HepG2 (cell line): Measurements from ENCODE around the gene LUC7L. TPM values are rescaled to one million over a fixed set of nuclear protein-coding genes. Genes with fewer than 3 reads are reported as not detected.

Experiments
- ATM ChIP-seq: fragments of 450-650 bp; IDR thresholded peaks from 2 replicates; pipeline ENCODE4 v1.7.1; 2017; ENCODE audit warnings: mild to moderate bottlenecking, borderline replicate concordance
- IKZF4 ChIP-seq: sonication (generic); formaldehyde crosslinking; IDR thresholded peaks from 2 replicates; pipeline ENCODE4 v1.5.1; 2020; ENCODE audit warnings: borderline replicate concordance, mild to moderate bottlenecking, low read depth, missing genetic modification reagents; ENCODE audit errors: not compliant biosample characterization
- MXD4 ChIP-seq: IDR thresholded peaks from 2 replicates; pipeline ENCODE4 v1.6.1; 2016; ENCODE audit warnings: mild to moderate bottlenecking, missing biosample characterization, missing genetic modification reagents
- PCBP2 ChIP-seq: fragments of 200-400 bp; formaldehyde crosslinking; optimal IDR thresholded peaks from 2 replicates; pipeline ENCODE3; 2018; ENCODE audit warnings: low read length, low read depth; ENCODE audit not compliant: poor library complexity, severe bottlenecking
- RNF219 ChIP-seq: sonication (generic); formaldehyde crosslinking; IDR thresholded peaks from 2 replicates; pipeline ENCODE4 v1.5.0; 2020; ENCODE audit warnings: mild to moderate bottlenecking, missing genetic modification reagents
- RXRA ChIP-seq: sonication (generic); formaldehyde crosslinking; IDR thresholded peaks from 2 replicates; pipeline ENCODE4 v1.5.1; 2020; ENCODE audit warnings: missing genetic modification reagents
- ZBTB21 ChIP-seq: sonication (generic); formaldehyde crosslinking; IDR thresholded peaks from 2 replicates; pipeline ENCODE4 v1.4.0; 2020; ENCODE audit warnings: missing genetic modification reagents
- ZNF121 ChIP-seq: sonication (generic); formaldehyde crosslinking; IDR thresholded peaks from 2 replicates; pipeline ENCODE4 v1.5.0; 2020; ENCODE audit warnings: mild to moderate bottlenecking, missing genetic modification reagents
- ZNF343 ChIP-seq: sonication (generic); formaldehyde crosslinking; IDR thresholded peaks from 2 replicates; pipeline ENCODE4 v1.4.0; 2020; ENCODE audit warnings: mild to moderate bottlenecking, missing genetic modification reagents
- ZNF407 ChIP-seq: sonication (generic); formaldehyde crosslinking; IDR thresholded peaks from one replicate; pipeline ENCODE4 v1.5.1; 2020; ENCODE audit warnings: mild to moderate bottlenecking, missing genetic modification reagents; ENCODE audit errors: not compliant biosample characterization
- ZNF724P ChIP-seq: sonication (generic); formaldehyde crosslinking; IDR thresholded peaks from 2 replicates; pipeline ENCODE4 v1.8.0; 2022; ENCODE audit warnings: missing genetic modification reagents, borderline replicate concordance
- polyA plus RNA-seq, 8 experiments: library from polyadenylated mRNA; depleted of rRNA in 3 of 8; stranded (reverse) in 7 of 8; unstranded in 1 of 8; fragments of >200 nt; fragmentation: Illumina TruSeq in 4 of 8; extraction: Trizol in 4 of 8; gene quantifications; 2 replicates each; pipeline versions ENCODE4 v1.2.1 to v1.2.3, GENCODE V29; 2011 to 2016; ENCODE audit warnings: low read depth in 4 of 8, missing spikeins in 1 of 8, mixed read lengths in 1 of 8; ENCODE audit not compliant: insufficient read depth in 1 of 8
- total RNA-seq, 5 experiments: library from RNA; depleted of rRNA; stranded (reverse); fragments of >200 nt; fragmentation: Illumina TruSeq; extraction: Trizol; gene quantifications; 2 replicates each; pipeline ENCODE4 v1.2.3, GENCODE V29; 2016; ENCODE audit warnings: low read depth in 1 of 5
- TF ChIP-seq, protein P1 (sequence below): sonication (generic); formaldehyde crosslinking; IDR thresholded peaks from 2 replicates; pipeline ENCODE4 v1.5.0; 2020; ENCODE audit warnings: mild to moderate bottlenecking, missing genetic modification reagents
- TF ChIP-seq, protein P2 (sequence below): sonication (generic); formaldehyde crosslinking; IDR thresholded peaks from 2 replicates; pipeline ENCODE4 v1.9.0; 2022; ENCODE audit warnings: low read depth, missing genetic modification reagents

Gene LUC7L
- total and polyA plus RNA-seq, 2 of the 13 experiments (the other 11 are each of a cell fraction or from before 2014, with no cell fraction given), result 48.7 to 56.9 TPM

- TF ChIP-seq RNF219 (CRISPR knock-in tag), result no peak; the same call in 1 of the 2 replicates
- TF ChIP-seq IKZF4 (CRISPR knock-in tag), result no peak
- TF ChIP-seq MXD4 (CRISPR knock-in tag), result peak; percentile 53; the same call in 1 of the 2 replicates
- no peak for TF ChIP-seq PCBP2
- TF ChIP-seq ATM, result no peak
- no peak for TF ChIP-seq ZNF343 (CRISPR knock-in tag)
- TF ChIP-seq, protein P1, sequence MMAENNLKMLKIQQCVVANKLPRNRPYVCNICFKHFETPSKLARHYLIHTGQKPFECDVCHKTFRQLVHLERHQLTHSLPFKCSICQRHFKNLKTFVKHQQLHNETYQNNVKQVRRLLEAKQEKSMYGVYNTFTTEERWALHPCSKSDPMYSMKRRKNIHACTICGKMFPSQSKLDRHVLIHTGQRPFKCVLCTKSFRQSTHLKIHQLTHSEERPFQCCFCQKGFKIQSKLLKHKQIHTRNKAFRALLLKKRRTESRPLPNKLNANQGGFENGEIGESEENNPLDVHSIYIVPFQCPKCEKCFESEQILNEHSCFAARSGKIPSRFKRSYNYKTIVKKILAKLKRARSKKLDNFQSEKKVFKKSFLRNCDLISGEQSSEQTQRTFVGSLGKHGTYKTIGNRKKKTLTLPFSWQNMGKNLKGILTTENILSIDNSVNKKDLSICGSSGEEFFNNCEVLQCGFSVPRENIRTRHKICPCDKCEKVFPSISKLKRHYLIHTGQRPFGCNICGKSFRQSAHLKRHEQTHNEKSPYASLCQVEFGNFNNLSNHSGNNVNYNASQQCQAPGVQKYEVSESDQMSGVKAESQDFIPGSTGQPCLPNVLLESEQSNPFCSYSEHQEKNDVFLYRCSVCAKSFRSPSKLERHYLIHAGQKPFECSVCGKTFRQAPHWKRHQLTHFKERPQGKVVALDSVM (CRISPR knock-in tag), result peak; percentile 2; the same call in 1 of the 2 replicates
- TF ChIP-seq ZNF724P (CRISPR knock-in tag), result no peak; the same call in 1 of the 2 replicates
- TF ChIP-seq ZNF407 (CRISPR knock-in tag), result no peak
- peak; percentile 16; the same call in 1 of the 2 replicates for TF ChIP-seq RXRA (CRISPR knock-in tag)
- TF ChIP-seq ZNF121, result no peak
- TF ChIP-seq, protein P2, sequence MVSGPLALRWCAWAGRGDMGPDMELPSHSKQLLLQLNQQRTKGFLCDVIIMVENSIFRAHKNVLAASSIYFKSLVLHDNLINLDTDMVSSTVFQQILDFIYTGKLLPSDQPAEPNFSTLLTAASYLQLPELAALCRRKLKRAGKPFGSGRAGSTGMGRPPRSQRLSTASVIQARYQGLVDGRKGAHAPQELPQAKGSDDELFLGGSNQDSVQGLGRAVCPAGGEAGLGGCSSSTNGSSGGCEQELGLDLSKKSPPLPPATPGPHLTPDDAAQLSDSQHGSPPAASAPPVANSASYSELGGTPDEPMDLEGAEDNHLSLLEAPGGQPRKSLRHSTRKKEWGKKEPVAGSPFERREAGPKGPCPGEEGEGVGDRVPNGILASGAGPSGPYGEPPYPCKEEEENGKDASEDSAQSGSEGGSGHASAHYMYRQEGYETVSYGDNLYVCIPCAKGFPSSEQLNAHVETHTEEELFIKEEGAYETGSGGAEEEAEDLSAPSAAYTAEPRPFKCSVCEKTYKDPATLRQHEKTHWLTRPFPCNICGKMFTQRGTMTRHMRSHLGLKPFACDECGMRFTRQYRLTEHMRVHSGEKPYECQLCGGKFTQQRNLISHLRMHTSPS (CRISPR knock-in tag), result no peak
- TF ChIP-seq ZBTB21 (CRISPR knock-in tag), result 0 out of 2 replicates have a peak, but pooled peaks have one; percentile 24
Measured at GRCh38 chr16:234468-235305, 5.4 kb upstream of the LUC7L start, which contains the start of gene FAM234A (continued).
